Measurements from ENCODE around the gene MAMDC4. TPM values are rescaled to one million over a fixed set of nuclear protein-coding genes. Genes with fewer than 3 reads are reported as not detected.

MAMDC4 gene
- total RNA-seq, 1 experiment from 2014 or later = 17.3 TPM

- ChIA-PET CTCF (no interaction called here), POLR2A (no interaction called here), RAD21 (ENCODE audit: low non-redundant PET in 1 of 2, low total read pairs in 2 of 2, uncharacterized antibody in 2 of 2, unreplicated experiment in 2 of 2) (no interaction called here)
- H3K4me3 ChIP-seq (replicated peaks in 1 of 2; ENCODE audit: low read depth in 1 of 2, low read length in 2 of 2) = no peak overlapping the region
- H3K27me3 ChIP-seq (ENCODE audit: insufficient read depth, low read length) = no peaks in the 10 kb centered on the region
- H4K20me1 ChIP-seq (ENCODE audit: insufficient read depth) = no peaks in the 10 kb centered on the region
- no peak overlapping the region for H3K27ac ChIP-seq (ENCODE audit: low read depth, low read length)
- DNase-seq (ENCODE audit: low read depth, low spot score) (no peak), ATAC-seq (no peak)
- H3K36me3 ChIP-seq (ENCODE audit: control insufficient read depth in 1 of 2, insufficient read depth in 2 of 2, low read length in 2 of 2) = peaks cover 0 to 14% of the 10 kb centered on the region in 2 experiments; a peak in 2 of 4 replicates
- no peaks in the 10 kb centered on the region for H3K4me1 ChIP-seq (ENCODE audit: control insufficient read depth in 1 of 2, insufficient read depth in 2 of 2, low read length in 2 of 2)
- BruUV-seq (replicated peaks) = no TSS peak
- H3K4me2 ChIP-seq (ENCODE audit: low read length) = no peak overlapping the region
- H3K9ac ChIP-seq (ENCODE audit: low read length) = no peak overlapping the region
- H3K79me2 ChIP-seq (ENCODE audit: insufficient read depth, low read length) = peaks cover 48% of the 10 kb centered on the region
- intact Hi-C loops (cut with micrococcal nuclease) = no loop called here
- TF ChIP-seq ELF1 (IDR thresholded peaks at IDR 0.05; ENCODE audit: borderline replicate concordance, low read depth) (no peak), SRF (IDR thresholded peaks at IDR 0.05; ENCODE audit: low read depth) (no peak), TCF7L2 (IDR thresholded peaks at IDR 0.05; ENCODE audit: borderline replicate concordance, extremely low read depth, insufficient read depth, insufficient read length) (no peak), ZNF274 (IDR thresholded peaks at IDR 0.05; ENCODE audit: low read depth, low read length) (no peak), JUND (IDR thresholded peaks at IDR 0.05) (no peak), CTCF (IDR thresholded peaks at IDR 0.05 in 2 of 3, conservative IDR thresholded peaks at IDR 0.05 in 1 of 3; ENCODE audit: borderline replicate concordance in 1 of 3, insufficient read depth in 1 of 3, low read depth in 2 of 3, low read length in 2 of 3) (no peak)
- TF ChIP-seq, protein P1, sequence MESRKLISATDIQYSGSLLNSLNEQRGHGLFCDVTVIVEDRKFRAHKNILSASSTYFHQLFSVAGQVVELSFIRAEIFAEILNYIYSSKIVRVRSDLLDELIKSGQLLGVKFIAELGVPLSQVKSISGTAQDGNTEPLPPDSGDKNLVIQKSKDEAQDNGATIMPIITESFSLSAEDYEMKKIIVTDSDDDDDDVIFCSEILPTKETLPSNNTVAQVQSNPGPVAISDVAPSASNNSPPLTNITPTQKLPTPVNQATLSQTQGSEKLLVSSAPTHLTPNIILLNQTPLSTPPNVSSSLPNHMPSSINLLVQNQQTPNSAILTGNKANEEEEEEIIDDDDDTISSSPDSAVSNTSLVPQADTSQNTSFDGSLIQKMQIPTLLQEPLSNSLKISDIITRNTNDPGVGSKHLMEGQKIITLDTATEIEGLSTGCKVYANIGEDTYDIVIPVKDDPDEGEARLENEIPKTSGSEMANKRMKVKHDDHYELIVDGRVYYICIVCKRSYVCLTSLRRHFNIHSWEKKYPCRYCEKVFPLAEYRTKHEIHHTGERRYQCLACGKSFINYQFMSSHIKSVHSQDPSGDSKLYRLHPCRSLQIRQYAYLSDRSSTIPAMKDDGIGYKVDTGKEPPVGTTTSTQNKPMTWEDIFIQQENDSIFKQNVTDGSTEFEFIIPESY (IDR thresholded peaks at IDR 0.05; ENCODE audit: extremely low read depth, insufficient replicate concordance, low read length) = no peak
- H3K9me3 ChIP-seq (ENCODE audit: control insufficient read depth in 1 of 2, insufficient read depth in 1 of 2, low read depth in 1 of 2, low read length in 2 of 2) = no peaks in the 10 kb centered on the region
- H3K9me2 ChIP-seq (ENCODE audit: insufficient read depth) = no peaks in the 10 kb centered on the region
- H2AFZ ChIP-seq (ENCODE audit: low read depth, low read length, poor library complexity, severe bottlenecking) = no peak overlapping the region
Measured at GRCh38 chr9:136815422-136815782, 36.7 kb upstream of the MAMDC4 start.
